ENCODE measurements around the gene C20orf173. TPM values are rescaled to one million over a fixed set of nuclear protein-coding genes. Genes with fewer than 3 reads are reported as not detected.

The C20orf173 gene
- total and polyA plus RNA-seq, 2 of the 13 experiments (the other 11 are each of a cell fraction or from before 2014, with no cell fraction given): not detected

DNA sequence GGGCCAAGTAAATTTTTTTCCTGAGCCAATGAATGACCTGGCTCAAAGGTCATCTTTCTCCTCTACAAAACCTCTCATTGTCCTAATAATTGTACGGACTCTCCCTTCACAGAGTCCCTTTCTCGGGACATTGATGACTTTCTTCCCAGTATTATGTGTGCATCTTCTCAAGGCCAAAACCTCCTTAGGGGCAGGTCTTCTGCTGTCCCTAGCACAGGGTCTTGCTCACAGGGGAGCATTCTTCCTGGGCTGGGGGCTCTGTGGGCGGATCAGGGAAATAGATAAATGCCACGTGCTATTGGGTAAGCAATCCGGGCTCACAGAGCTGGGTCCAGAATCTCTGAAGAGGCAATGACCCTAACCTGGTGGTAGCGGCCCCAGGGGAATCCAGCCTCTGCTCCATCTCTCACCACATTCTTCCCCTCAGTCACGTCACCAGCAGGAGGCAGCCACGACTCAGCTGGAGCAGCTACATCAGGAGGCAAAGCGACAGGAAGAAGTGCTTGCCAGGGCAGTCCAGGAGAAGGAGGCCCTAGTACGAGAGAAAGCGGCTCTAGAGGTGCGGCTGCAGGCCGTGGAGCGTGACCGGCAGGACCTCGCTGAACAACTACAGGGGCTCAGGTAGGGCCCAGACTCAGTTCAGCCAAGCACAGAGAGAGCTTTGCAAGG lies 50.5 kb downstream of the C20orf173 start (continued):
- TF ChIP-seq ZNF549 (CRISPR knock-in tag; IDR thresholded peaks at IDR 0.05) (no peak), FOXP1 (IDR thresholded peaks at IDR 0.05) (no peak), FOXP1 (CRISPR knock-in tag; IDR thresholded peaks at IDR 0.05) (no peak), ZNF768 (CRISPR knock-in tag; IDR thresholded peaks at IDR 0.05) (peak; percentile 75; the same call in 1 of the 2 replicates), IKZF5 (CRISPR knock-in tag; IDR thresholded peaks at IDR 0.05) (0 out of 2 replicates have a peak, but pooled peaks have one; percentile 15), IRF2 (CRISPR knock-in tag; IDR thresholded peaks at IDR 0.05) (0 out of 2 replicates have a peak, but pooled peaks have one; percentile 43), ZBTB34 (CRISPR knock-in tag; IDR thresholded peaks at IDR 0.05) (0 out of 2 replicates have a peak, but pooled peaks have one; percentile 47), NCOR1 (IDR thresholded peaks at IDR 0.05; ENCODE audit: borderline replicate concordance, low read length) (peak; percentile 64; the same call in 1 of the 2 replicates), CSRNP1 (CRISPR knock-in tag; IDR thresholded peaks at IDR 0.05) (no peak), ARHGAP35 (CRISPR knock-in tag; IDR thresholded peaks at IDR 0.05; ENCODE audit: borderline replicate concordance) (0 out of 2 replicates have a peak, but pooled peaks have one; percentile 75), HMGXB4 (CRISPR knock-in tag; IDR thresholded peaks at IDR 0.05; ENCODE audit: borderline replicate concordance in 1 of 2, low read depth in 1 of 2) (0 out of 4 replicates have a peak, but pooled peaks of 1 of the 2 experiments have one; percentile 28), ZBTB4 (CRISPR knock-in tag; IDR thresholded peaks at IDR 0.05; ENCODE audit: borderline replicate concordance) (peak; percentile 91), CREM (IDR thresholded peaks at IDR 0.05) (peak; percentile 19; the same call in 1 of the 2 replicates), CREM (CRISPR knock-in tag; IDR thresholded peaks at IDR 0.05) (no peak), ZNF501 (CRISPR knock-in tag; IDR thresholded peaks at IDR 0.05) (0 out of 2 replicates have a peak, but pooled peaks have one; percentile 55)
- TF ChIP-seq, protein P1, sequence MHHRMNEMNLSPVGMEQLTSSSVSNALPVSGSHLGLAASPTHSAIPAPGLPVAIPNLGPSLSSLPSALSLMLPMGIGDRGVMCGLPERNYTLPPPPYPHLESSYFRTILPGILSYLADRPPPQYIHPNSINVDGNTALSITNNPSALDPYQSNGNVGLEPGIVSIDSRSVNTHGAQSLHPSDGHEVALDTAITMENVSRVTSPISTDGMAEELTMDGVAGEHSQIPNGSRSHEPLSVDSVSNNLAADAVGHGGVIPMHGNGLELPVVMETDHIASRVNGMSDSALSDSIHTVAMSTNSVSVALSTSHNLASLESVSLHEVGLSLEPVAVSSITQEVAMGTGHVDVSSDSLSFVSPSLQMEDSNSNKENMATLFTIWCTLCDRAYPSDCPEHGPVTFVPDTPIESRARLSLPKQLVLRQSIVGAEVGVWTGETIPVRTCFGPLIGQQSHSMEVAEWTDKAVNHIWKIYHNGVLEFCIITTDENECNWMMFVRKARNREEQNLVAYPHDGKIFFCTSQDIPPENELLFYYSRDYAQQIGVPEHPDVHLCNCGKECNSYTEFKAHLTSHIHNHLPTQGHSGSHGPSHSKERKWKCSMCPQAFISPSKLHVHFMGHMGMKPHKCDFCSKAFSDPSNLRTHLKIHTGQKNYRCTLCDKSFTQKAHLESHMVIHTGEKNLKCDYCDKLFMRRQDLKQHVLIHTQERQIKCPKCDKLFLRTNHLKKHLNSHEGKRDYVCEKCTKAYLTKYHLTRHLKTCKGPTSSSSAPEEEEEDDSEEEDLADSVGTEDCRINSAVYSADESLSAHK (CRISPR knock-in tag; IDR thresholded peaks at IDR 0.05; ENCODE audit: borderline replicate concordance): no peak
